HG03280 (cell line): ENCODE results near the gene FSTL5.
"Not testable (repeated sequence)": the region's sequence is repeated elsewhere in the genome, so short reads cannot be mapped to it uniquely, and the experiment has no call there.

Source experiments
- ATAC-seq: cut with Tn5 transposase; IDR thresholded peaks from one replicate; pipeline ENCODE4 v1.9.1; 2021; ENCODE audit warnings: mild to moderate bottlenecking, moderate library complexity; ENCODE audit not compliant: unreplicated experiment

The FSTL5 gene

GRCh38 chr4:162104459-162105124 is 59.2 kb downstream of the FSTL5 start:
- ATAC-seq = no peak

GRCh38 chr4:162103908-162104307 is 59.9 kb downstream of the FSTL5 start:
- ATAC-seq = not testable (repeated sequence)

GRCh38 chr4:162102713-162103112 is 61.1 kb downstream of the FSTL5 start:
- ATAC-seq = no peak

GRCh38 chr4:162101337-162101736 is 62.5 kb downstream of the FSTL5 start:
- ATAC-seq = no peak

GRCh38 chr4:162075726-162076125 is 88.1 kb downstream of the FSTL5 start:
- no peak for ATAC-seq

GRCh38 chr4:162061214-162061613 is 102.6 kb downstream of the FSTL5 start:
- no peak for ATAC-seq

GRCh38 chr4:162059656-162060055 is 104.1 kb downstream of the FSTL5 start:
- no peak for ATAC-seq

- ATAC-seq = no peak
Measured at GRCh38 chr4:162056990-162057389, 106.8 kb downstream of the FSTL5 start.

GRCh38 chr4:162046135-162046534 is 117.7 kb downstream of the FSTL5 start:
- no peak for ATAC-seq

GRCh38 chr4:162038112-162038511 is 125.7 kb downstream of the FSTL5 start:
- ATAC-seq = no peak

- ATAC-seq = no peak
Measured at GRCh38 chr4:162017863-162018262, 145.9 kb downstream of the FSTL5 start.

GRCh38 chr4:162016991-162017390 is 146.8 kb downstream of the FSTL5 start:
- ATAC-seq = no peak

- no peak for ATAC-seq
Measured at GRCh38 chr4:162016219-162016618, 147.6 kb downstream of the FSTL5 start.

GRCh38 chr4:162015090-162015489 is 148.7 kb downstream of the FSTL5 start:
- no peak for ATAC-seq

- ATAC-seq = no peak
Measured at GRCh38 chr4:162011089-162011488, 152.7 kb downstream of the FSTL5 start.

GRCh38 chr4:162010362-162010761 is 153.4 kb downstream of the FSTL5 start:
- no peak for ATAC-seq

GRCh38 chr4:161992317-161992716 is 171.5 kb downstream of the FSTL5 start:
- no peak for ATAC-seq

GRCh38 chr4:161991811-161992210 is 172.0 kb downstream of the FSTL5 start:
- ATAC-seq = no peak

- ATAC-seq = no peak
Measured at GRCh38 chr4:161990721-161991120, 173.1 kb downstream of the FSTL5 start.

GRCh38 chr4:161988946-161989345 is 174.9 kb downstream of the FSTL5 start:
- no peak for ATAC-seq

GRCh38 chr4:161987611-161988010 is 176.2 kb downstream of the FSTL5 start:
- no peak for ATAC-seq

- ATAC-seq = no peak
Measured at GRCh38 chr4:161952382-161952781, 211.4 kb downstream of the FSTL5 start.
